Mesothelial cell of epicardium (in vitro differentiated cells): ENCODE measurements around the gene FIS1. TPM values are rescaled to one million over a fixed set of nuclear protein-coding genes. Genes with fewer than 3 reads are reported as not detected.
A peak's percentile ranks its signal among the peaks of the same experiment; 100 is the strongest.

Experiments used
- DNase-seq, 2 experiments: peaks; one replicate each; pipeline ENCODE4 v3.0.0; 2021; ENCODE audit warnings: low spot score in 2 of 2; ENCODE audit not compliant: unreplicated experiment in 2 of 2
- H3K27ac Mint-ChIP-seq: 2 replicates; pipeline ENCODE4 v1.8.0; 2021; ENCODE audit warnings: mixed read lengths
- H3K27me3 Mint-ChIP-seq: 2 replicates; pipeline ENCODE4 v1.8.0; 2021; ENCODE audit warnings: low read depth, mixed read lengths
- H3K36me3 Mint-ChIP-seq: 2 replicates; pipeline ENCODE4 v1.8.0; 2021; ENCODE audit warnings: mixed read lengths
- H3K4me1 Mint-ChIP-seq: 2 replicates; pipeline ENCODE4 v1.8.0; 2021; ENCODE audit warnings: mixed read lengths
- H3K4me3 Mint-ChIP-seq: 2 replicates; pipeline ENCODE4 v1.8.0; 2021; ENCODE audit warnings: mild to moderate bottlenecking, moderate library complexity, mixed read lengths
- H3K9me3 Mint-ChIP-seq: 2 replicates; pipeline ENCODE4 v1.8.0; 2021; ENCODE audit warnings: mixed read lengths
- total RNA-seq: library from RNA; stranded (reverse); gene quantifications from 3 replicates; pipeline ENCODE4 v1.2.1, GENCODE V29; 2021
- TF ChIP-seq, protein P1 (sequence below): fragments of 200-600 bp; sonication (generic); IDR thresholded peaks from one replicate; pipeline ENCODE4 v1.5.0; 2021; ENCODE audit warnings: antibody characterized with exemption; ENCODE audit not compliant: unreplicated experiment

FIS1 gene
- total RNA-seq, 1 donor from 2014 or later: 134 TPM

DNA sequence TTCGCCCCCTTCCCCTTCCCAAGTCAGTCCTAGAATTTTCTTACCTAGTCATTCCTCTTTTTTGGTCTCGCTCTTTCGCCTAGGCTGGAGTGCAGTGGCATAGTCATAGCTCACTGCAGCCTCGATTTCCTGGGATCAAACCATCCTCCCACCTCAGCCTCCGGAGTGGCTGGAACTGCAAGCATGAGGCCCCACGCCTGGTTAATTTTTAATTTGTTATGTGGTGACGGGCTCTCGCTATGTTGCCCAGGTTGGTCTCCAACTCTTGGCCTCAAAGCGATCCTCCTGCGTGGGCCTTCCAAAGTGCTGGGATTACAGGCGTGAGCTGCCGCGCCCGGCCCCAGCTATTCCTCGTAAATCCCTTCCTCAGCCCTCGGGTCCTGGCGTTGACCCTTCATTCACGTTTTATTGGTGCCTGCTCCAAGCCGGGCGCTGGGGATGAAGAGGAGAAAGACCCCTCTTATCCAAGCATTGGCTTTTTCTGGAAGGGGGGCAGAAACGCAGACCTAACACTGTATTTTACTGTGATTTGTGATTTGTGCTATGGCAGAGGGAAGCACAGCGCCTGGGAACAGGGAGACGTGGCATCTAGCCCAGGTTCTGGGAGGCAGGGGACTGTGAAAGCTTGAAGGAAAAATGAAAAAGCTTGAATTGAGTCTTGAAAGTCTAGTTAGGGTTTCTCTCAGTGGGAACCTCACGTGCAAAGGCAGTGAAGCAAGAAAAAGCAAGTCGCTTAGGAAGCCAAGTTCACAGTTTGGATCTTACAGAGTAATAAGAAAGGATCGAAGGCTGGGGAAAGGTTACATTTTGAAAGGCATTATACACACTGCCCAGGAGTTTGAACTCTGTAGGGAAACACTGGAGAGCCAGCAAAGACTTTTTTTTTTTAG is 26.4 kb downstream of the FIS1 start:
- H3K4me3 Mint-ChIP-seq: peak overlapping the region; percentile 95
- H3K36me3 Mint-ChIP-seq: peaks cover 15% of the 10 kb centered on the region
- H3K9me3 Mint-ChIP-seq: no peaks in the 10 kb centered on the region
- DNase-seq: no peak
- H3K4me1 Mint-ChIP-seq: peaks cover 22% of the 10 kb centered on the region
- no peaks in the 10 kb centered on the region for H3K27me3 Mint-ChIP-seq
- H3K27ac Mint-ChIP-seq: peak overlapping the region; percentile 90
- TF ChIP-seq, protein P1, sequence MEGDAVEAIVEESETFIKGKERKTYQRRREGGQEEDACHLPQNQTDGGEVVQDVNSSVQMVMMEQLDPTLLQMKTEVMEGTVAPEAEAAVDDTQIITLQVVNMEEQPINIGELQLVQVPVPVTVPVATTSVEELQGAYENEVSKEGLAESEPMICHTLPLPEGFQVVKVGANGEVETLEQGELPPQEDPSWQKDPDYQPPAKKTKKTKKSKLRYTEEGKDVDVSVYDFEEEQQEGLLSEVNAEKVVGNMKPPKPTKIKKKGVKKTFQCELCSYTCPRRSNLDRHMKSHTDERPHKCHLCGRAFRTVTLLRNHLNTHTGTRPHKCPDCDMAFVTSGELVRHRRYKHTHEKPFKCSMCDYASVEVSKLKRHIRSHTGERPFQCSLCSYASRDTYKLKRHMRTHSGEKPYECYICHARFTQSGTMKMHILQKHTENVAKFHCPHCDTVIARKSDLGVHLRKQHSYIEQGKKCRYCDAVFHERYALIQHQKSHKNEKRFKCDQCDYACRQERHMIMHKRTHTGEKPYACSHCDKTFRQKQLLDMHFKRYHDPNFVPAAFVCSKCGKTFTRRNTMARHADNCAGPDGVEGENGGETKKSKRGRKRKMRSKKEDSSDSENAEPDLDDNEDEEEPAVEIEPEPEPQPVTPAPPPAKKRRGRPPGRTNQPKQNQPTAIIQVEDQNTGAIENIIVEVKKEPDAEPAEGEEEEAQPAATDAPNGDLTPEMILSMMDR: no peak

DNA sequence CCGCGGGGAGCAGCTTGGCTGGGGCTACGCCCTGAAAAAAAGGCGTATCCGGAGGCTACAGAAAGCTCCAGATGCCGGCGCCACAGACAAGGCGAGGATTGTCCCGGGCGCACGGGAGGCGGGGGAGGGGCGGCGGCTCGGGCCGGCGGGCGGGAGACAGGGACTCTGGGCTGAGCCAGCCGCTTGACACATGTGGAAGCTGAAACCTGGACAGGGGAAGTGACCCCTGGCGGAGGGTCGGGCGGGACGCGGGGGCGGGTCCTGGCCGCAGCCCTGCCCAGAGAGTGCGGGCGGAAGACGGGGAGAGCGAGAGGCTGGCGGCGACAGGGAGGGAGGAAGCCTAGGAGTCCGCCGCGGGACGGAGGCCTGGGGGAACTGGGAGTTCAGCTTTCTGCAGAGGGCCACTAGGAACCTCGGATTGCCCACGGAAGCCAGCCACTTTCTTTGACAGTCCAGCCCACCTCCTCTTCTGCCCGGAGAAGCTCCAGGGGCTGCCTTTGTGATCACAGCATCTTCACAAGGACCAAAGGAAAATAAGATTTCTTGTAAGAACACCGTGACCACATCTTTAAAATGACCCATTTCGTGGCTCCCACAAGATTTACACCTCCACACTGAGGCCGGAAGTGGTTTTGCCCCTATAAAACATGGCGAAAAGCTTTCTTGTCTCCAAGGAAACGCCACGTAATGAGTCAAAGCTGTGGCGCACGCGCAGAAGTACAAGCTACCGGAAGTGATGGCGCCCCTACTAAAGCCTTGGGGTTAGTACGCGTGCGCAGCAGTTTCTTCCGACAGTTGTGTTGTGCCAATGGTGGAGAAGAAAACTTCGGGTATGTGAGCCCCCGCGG is 27.3 kb downstream of the FIS1 start, which contains the start of the genes PLOD3 and ZNHIT1:
TSS of gene PLOD3 (minus strand) at position 194 of the 848 bp plus-strand sequence. CDS start 307 bp downstream, outside the sequence.
TSS of gene ZNHIT1 (plus strand) at position 778 of the 848 bp plus-strand sequence. CDS start at position 809, 31 bp downstream.
- DNase-seq: peak; percentile 93 to 94
- H3K36me3 Mint-ChIP-seq: peaks cover 10% of the 10 kb centered on the region
- peak within 1 kb of the TSS; percentile 90 for H3K27ac Mint-ChIP-seq
- no peaks in the 10 kb centered on the region for H3K27me3 Mint-ChIP-seq
- H3K4me3 Mint-ChIP-seq: peak within 1 kb of the TSS; percentile 95
- TF ChIP-seq, protein P1: no peak
- H3K4me1 Mint-ChIP-seq: peaks cover 22% of the 10 kb centered on the region
- no peaks in the 10 kb centered on the region for H3K9me3 Mint-ChIP-seq

DNA sequence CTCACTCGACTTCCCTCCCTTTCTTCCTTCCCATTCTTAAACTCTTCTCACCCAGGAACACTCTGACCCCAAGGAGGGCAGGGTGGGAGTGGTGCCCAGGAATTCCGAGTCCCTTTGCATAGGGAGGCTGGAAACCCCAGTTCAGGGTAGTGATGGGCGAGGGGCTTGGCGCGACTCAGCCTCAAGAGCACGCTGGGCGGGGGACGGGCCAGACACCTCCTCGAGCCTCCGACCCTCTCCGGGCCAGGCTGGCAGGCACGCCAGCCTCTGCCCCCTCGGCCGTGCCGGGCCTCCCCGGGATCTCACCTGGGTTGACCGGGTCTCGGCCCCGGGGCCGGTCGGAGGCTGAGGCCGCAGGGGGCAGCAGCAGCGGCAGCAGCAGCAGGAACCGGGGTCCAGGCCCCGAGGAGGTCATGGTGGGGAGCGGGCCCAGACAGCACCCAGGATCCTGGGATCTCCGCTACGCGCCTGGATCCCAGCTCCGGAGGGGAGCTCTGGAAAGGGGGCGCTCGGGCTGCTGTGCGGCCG is 28.0 kb downstream of the FIS1 start:
- peaks cover 22% of the 10 kb centered on the region for H3K4me1 Mint-ChIP-seq
- H3K4me3 Mint-ChIP-seq: peak overlapping the region; percentile 95
- TF ChIP-seq, protein P1: no peak
- H3K27ac Mint-ChIP-seq: peak overlapping the region; percentile 51
- DNase-seq: no peak
- peaks cover 7% of the 10 kb centered on the region for H3K36me3 Mint-ChIP-seq
- H3K27me3 Mint-ChIP-seq: no peaks in the 10 kb centered on the region
- H3K9me3 Mint-ChIP-seq: no peaks in the 10 kb centered on the region

DNA sequence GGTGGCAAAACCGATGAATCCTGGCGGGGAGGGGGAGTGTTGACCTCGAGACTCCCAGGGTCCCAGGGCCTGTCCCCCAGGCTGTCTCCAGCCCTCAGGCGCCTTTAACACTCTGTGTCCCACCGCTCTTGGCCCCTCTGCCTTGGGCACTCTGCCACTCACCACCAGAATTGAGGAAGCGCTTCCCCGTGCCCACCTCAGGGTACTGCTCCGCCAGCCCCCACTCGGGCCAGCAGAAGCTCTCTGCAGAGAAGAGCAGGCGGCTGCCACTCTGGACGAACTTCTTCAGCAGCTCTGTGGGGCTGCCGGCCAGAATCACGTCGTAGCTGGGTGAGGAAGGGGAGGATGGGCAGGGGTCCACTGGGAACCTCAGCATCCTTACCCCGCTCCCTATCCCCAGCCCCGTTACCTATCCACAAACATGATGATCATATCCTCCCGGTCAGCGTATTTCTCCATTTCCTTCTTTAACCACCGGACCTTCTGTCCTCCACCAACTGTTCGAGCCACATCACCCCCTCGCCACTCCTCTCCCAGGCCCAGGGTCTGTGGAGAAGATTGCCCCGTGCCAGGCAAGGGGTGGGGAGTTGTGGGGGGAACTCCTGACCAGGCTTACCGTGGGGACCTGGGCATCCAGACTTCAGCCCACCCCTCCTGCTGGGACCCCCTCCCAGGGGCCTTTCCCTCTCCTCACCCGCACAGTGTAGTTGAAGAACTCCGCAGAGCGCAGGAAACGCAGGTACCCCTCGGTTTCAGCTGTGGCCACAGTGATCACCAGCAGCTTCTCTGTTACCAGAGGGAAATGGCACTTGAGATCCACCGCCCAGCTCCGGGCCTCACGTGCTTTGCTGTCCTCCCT is 28.7 kb downstream of the FIS1 start:
- DNase-seq: no peak
- peaks cover 22% of the 10 kb centered on the region for H3K4me1 Mint-ChIP-seq
- no peaks in the 10 kb centered on the region for H3K27me3 Mint-ChIP-seq
- H3K9me3 Mint-ChIP-seq: no peaks in the 10 kb centered on the region
- TF ChIP-seq, protein P1: no peak
- peaks cover 2% of the 10 kb centered on the region for H3K36me3 Mint-ChIP-seq
- H3K4me3 Mint-ChIP-seq: peak overlapping the region; percentile 95
- H3K27ac Mint-ChIP-seq: peak overlapping the region; percentile 51

DNA sequence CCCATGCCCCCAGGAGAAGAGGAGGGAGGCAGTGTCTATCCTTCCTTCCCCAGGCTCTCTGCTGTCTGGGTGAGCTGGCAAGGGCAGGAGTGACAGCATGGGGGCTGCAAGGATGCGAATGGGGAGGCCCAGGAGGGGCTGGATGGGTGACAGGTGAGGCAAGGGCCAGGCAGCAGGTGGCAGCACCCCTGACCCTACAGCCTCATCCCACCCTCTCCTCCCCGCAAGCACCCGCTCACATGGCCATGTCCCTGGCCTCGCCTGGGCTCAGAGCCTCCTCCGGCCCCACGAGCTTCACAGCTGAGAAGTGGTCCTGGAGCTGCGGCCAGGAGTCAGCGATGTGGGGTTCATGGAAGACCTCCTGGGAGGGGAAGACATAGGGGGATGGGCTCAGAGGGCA is 32.9 kb downstream of the FIS1 start:
- H3K9me3 Mint-ChIP-seq: no peaks in the 10 kb centered on the region
- no peak for DNase-seq
- H3K36me3 Mint-ChIP-seq: peaks cover 10% of the 10 kb centered on the region
- peaks cover 9% of the 10 kb centered on the region for H3K4me1 Mint-ChIP-seq
- no peaks in the 10 kb centered on the region for H3K27me3 Mint-ChIP-seq
- no peak overlapping the region for H3K4me3 Mint-ChIP-seq
- H3K27ac Mint-ChIP-seq: no peak overlapping the region
- TF ChIP-seq, protein P1: no peak
